HUES6 (cell line): ENCODE results near the gene PYDC1.

ENCODE experiments used
- H3K27ac ChIP-seq: 2 replicates; pipeline ENCODE4 v1.7.0; 2013; ENCODE audit warnings: low read depth, mild to moderate bottlenecking, low read length, inconsistent platforms
- H3K27me3 ChIP-seq: 2 replicates; pipeline ENCODE4 v1.6.1; 2013; ENCODE audit warnings: low read length; ENCODE audit not compliant: control insufficient read depth, insufficient read depth
- H3K36me3 ChIP-seq: 2 replicates; pipeline ENCODE4 v1.6.1; 2013; ENCODE audit warnings: low read length; ENCODE audit not compliant: control insufficient read depth, insufficient read depth
- H3K4me1 ChIP-seq: 2 replicates; pipeline ENCODE4 v1.6.1; 2013; ENCODE audit warnings: low read length; ENCODE audit not compliant: control insufficient read depth, insufficient read depth
- H3K4me3 ChIP-seq: 2 replicates; pipeline ENCODE4 v1.5.1; 2013; ENCODE audit warnings: low read depth, low read length
- H3K9ac ChIP-seq: one replicate; pipeline ENCODE4 v1.6.1; 2013; ENCODE audit warnings: mild to moderate bottlenecking, low read length
- H3K9me3 ChIP-seq: 2 replicates; pipeline ENCODE4 v1.6.1; 2013; ENCODE audit warnings: low read depth, low read length; ENCODE audit not compliant: control insufficient read depth, insufficient read depth

PYDC1 gene

GRCh38 chr16:31167315-31167714 is 49.6 kb downstream of the PYDC1 start:
- H3K27me3 ChIP-seq = no peaks in the 10 kb centered on the region
- no peak overlapping the region for H3K27ac ChIP-seq
- no peak overlapping the region for H3K4me3 ChIP-seq
- no peaks in the 10 kb centered on the region for H3K9me3 ChIP-seq
- H3K36me3 ChIP-seq = no peaks in the 10 kb centered on the region
- H3K4me1 ChIP-seq = peaks cover 3% of the 10 kb centered on the region; the same call in 1 of the 2 replicates
- no peak overlapping the region for H3K9ac ChIP-seq
